Coronary artery (tissue), 2 donors: ENCODE results near the gene UBALD2.

Source experiments
- DNase-seq: peaks from one replicate; pipeline ENCODE4 v3.0.0-alpha.2; 2017; ENCODE audit warnings: low spot score
- H3K27ac ChIP-seq, 2 donors: fragments of 200-600 bp; sonication (generic); one replicate each; pipeline ENCODE4 v1.5.1; 2016 to 2019
- H3K4me3 ChIP-seq: fragments of 200-600 bp; sonication (generic); 2 replicates; pipeline ENCODE4 v1.5.1; 2016; ENCODE audit warnings: mild to moderate bottlenecking, moderate library complexity
- CTCF ChIP-seq: fragments of 200-600 bp; sonication (generic); IDR thresholded peaks from one replicate; pipeline ENCODE4 v1.5.1; 2019; ENCODE audit warnings: antibody characterized with exemption

UBALD2 gene

GRCh38 chr17:76268015-76268749 lies 3.0 kb downstream of the UBALD2 start:
- peak; percentile 86 for DNase-seq
- Histone ChIP-seq H3K27ac (peak overlapping the region; percentile 46 to 78), H3K4me3 (peak overlapping the region; percentile 57)
- TF ChIP-seq CTCF = no peak

- Histone ChIP-seq H3K4me3 (peak overlapping the region; percentile 57), H3K27ac (peak overlapping the region; percentile 6 to 78)
- DNase-seq = no peak
- no peak for TF ChIP-seq CTCF
Measured at GRCh38 chr17:76268991-76269981, 4.1 kb downstream of the UBALD2 start.

- no peak overlapping the region for H3K4me3 ChIP-seq
Measured at GRCh38 chr17:76270127-76270592, 5.0 kb downstream of the UBALD2 start.

GRCh38 chr17:76270770-76271668 lies 5.9 kb downstream of the UBALD2 start:
- DNase-seq = no peak
- no peak for TF ChIP-seq CTCF
- Histone ChIP-seq H3K27ac (peak overlapping the region in 1 of 2 donors; percentile 46), H3K4me3 (peak overlapping the region; percentile 66)

More at GRCh38 chr17:76270127-76270592, 5.0 kb downstream of the UBALD2 start:
- no peak overlapping the region for H3K27ac ChIP-seq
- no peak for DNase-seq
- TF ChIP-seq CTCF = no peak

GRCh38 chr17:76271669-76272540 lies 6.8 kb downstream of the UBALD2 start:
- peak overlapping the region; percentile 66 for H3K4me3 ChIP-seq
- peak overlapping the region in 1 of 2 donors; percentile 46 for H3K27ac ChIP-seq
- DNase-seq = no peak
- TF ChIP-seq CTCF = no peak
